ENCODE results near the gene TAF11.
"Not testable (repeated sequence)": the region's sequence is repeated elsewhere in the genome, so short reads cannot be mapped to it uniquely, and the experiment has no call there.

TAF11 gene, protein sequence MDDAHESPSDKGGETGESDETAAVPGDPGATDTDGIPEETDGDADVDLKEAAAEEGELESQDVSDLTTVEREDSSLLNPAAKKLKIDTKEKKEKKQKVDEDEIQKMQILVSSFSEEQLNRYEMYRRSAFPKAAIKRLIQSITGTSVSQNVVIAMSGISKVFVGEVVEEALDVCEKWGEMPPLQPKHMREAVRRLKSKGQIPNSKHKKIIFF

DNA sequence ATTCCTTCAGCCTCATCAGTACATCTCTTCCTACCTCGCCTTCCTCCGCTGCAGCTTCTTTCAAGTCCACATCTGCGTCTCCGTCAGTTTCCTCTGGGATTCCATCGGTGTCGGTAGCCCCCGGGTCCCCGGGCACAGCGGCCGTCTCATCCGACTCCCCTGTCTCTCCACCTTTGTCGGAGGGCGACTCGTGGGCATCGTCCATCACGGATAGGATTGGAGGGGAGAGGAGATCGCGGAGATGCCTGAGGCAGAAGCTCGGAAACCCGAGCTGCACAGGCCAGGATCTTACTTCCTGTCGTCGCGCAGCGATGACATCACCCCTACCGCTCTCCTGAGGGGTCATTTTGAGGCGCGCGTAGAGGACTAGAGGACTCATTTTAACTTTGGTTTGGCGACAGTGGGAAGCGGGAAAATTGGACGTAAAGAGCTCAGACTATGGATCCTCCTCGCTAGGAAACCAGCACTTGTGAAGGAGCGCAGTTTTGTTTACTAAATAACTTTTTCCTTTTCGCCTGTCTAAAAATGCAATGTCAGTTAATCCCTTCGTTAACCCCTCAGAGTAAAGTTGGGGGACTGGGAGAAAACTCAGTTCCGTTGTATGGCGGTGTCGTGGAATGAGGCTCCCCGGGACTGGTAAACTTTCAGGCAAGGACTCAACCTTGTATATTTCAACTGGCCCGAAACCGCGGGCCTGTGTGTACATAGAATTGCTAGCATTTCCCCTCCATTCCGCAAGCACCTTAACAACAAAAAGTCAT lies at the start of gene TAF11:
Gene TAF11, minus strand, starts transcription at position 290 of the 761 bp plus-strand sequence. Its CDS starts 85 bp downstream, at position 205.
- peak; percentile 87 for DNase-seq

DNA sequence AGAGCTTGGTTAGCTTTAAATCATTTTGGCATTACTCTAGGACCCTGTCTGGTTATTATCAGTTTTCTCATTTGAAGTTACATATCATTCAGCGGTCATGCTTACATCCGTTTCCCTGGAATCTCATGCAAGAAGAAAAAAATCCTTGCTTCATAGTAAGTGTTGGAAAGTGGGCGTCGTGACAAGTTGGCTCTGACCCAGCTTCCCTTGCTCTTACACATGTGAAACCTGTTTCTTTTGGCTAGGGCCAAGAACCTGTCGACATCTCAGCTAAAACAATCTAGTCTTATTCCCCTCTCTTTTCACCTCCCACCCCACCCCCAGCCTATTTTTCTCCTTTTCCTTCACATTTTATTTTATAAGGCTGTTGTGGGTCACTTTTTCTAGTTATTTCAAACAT lies 46.7 kb upstream of the TAF11 start:
- no peak for DNase-seq

DNA sequence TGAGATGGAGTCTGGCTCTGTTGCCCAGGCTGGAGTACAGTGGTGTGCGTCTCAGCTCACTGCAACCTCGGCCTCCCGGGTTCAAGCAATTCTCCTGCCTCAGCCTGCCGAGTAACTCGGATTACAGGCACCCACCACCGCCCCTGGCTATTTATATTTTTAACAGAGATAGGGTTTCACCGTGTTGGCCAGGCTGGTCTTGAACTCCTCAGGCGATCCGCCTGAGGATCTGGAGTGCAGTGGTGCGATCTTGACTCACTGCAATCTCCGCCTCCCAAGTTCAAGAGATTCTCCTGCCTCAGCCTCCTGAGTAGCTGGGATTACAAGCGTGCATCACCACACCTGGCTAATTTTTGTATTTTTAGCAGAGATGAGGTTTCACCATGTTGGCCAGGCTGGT lies 44.4 kb upstream of the TAF11 start:
- not testable (repeated sequence) for DNase-seq

DNA sequence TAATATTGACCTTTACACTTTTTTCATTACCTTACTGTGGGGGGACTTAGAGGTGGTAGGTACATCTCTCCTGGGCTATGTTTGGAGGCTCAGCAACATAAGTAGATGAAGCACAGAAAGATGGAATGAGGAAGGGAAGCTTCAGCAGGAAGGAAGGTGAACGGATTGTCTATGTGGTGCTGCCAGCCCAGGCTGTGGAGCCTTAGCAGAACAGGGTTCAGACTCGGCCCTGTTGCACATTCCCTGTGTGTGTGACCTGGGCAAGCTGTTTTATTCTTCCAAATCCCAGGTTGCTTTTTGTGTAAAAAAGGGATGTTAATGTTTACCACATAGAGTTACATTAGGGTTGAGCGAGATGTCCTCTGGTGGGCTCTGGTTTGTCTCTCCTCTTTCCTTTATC lies 42.4 kb upstream of the TAF11 start:
- no peak for DNase-seq

DNA sequence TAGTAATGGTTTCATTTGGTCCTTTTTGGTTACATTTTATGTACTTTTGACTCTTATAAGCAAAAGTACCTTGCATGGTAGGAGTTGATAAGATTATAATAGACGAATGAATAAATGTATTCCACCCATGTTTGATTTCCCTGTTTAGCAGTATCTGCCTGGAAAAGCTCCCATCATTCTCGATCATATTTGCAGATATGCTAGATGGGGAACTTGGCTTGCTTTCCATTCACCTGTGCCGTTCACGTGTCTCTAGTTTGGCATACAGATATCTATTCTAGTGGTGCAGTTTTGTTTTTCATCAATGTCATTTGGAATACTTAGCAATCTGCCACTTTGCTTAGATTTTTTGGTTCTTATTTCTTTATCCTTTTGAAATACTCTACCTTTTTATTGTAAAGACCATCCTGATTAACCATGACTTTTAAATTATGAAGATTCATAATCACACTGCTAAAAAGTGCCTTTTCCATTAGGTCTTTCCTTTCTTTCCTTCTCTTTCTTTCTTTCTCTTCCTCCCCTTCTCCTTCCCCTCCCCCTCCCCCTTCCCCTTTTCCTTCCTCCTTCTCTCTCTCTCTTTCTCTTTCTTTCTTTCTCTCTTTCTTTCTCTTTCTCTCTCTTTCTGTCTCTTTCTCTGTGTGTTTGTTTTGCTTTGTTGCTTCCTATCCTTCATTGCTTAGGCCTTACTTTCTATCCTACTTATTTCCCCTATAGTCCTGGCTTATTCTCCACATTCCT lies 41.6 kb upstream of the TAF11 start:
- no peak for DNase-seq

DNA sequence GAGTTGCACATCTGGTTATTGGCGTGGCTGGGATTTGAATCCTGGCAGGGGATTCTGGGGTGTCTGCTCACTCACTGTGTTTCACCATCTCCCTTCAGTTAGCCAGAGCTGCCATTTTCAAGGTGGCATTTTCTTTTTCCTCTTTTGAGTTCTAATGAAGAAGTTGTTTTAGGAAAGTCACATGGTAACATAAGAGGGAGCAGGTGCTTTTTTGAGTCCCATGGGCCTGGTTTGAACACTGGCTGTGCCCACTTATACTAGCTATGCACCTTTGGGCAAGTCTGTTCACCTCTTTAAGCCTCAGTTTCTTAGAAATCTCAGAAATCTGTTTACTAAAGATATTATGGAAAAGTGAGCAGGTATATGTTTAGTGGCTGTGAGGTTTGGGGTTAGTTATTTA lies 40.9 kb upstream of the TAF11 start:
- no peak for DNase-seq

DNA sequence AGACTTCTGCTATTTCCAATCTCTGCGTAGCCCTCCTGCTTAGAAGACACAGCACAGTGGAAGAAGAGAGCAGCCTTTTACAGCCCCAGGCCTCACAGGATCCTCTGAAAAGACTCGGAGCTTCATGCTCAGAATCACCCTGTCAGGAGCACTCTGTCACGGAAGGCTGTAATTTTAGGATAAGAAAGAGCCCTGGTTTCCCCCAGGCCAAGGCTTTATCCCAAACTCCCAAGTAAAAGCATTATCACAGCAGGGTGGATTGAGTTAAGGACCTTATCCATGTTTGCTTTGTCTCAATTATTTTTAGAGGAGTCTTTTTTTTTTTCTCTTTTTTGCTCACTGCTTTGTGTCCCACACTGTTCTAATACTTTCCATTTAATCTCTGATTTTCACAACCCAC lies 40.4 kb upstream of the TAF11 start:
- DNase-seq = no peak

DNA sequence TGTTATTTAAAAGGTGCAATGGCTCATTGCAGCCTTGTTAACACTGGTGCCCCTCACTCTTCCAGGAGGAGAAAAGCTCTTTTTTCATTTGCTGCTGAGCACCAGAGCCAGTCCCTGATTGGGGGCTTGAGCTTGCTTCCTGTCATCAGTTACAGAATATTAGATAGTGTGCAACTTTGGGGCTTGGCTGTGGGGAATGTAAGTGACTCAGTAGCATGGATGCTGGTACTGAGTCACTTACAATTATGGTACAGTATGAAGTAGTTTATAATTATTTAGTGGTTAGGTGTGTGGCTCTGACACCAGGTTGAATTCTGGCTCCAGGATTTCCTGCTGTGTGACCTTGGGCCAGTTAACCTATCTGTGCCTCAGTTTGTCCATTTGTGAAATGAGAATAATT lies 38.8 kb upstream of the TAF11 start:
- no peak for DNase-seq

DNA sequence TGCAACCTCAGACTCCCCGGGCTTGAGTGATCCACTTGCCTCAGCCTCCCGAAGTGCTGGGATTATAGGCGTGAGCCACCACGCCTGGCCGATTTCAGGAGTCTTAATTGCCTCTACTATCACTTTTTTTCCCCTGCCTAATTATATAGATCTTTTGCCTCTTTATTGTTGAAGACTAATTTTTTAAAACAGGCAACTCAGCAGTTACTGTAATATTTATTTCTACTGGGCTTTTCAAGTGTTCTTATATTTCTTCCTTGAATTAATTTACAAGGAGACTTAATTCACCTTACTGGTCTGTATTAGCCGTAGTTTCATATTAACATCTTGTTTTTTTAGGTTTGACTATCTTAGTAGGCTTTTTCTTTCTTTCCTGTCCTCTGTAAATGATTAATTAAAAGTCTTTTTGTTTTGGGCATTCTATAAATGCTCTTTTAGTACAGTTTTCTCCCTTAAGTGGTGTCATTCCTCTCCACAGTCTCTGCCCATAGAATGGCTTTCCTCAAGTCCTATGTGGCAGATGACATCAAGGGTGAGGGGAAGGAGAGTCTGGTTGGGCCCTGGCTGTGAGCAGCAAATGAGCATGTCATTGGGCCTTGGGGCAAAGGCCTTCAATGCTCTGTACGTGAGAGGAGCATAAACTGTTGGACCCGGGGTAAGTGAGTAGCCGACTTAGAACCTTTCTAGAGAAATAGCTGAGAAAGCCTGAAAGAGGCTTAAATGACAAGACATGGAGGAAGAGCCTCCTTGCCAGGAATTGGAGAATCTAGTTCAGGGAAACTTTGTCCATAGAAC lies 37.2 kb upstream of the TAF11 start:
- no peak for DNase-seq

DNA sequence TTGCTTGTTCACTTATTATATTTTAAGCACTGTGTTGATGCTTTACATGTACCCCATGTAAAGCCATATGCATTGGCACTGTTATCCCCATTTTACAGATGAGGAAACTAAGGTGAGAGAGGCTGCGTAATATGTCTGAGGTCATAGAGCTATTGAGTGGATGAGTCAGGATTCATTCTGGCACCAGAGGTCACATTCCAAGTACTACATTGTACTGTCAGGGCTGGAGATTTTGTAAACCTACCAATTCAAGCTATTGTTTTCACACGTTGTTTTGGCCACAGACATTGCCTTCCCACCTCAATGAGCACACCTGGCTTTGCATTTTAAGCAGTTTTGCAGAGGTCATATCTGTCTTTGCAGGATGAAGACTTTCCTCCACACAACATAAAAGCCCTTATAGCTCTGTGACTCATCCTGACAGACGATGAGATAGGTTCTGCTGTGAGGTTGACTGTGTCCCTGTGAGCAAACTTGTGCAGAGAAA lies 34.4 kb upstream of the TAF11 start:
- no peak for DNase-seq

DNA sequence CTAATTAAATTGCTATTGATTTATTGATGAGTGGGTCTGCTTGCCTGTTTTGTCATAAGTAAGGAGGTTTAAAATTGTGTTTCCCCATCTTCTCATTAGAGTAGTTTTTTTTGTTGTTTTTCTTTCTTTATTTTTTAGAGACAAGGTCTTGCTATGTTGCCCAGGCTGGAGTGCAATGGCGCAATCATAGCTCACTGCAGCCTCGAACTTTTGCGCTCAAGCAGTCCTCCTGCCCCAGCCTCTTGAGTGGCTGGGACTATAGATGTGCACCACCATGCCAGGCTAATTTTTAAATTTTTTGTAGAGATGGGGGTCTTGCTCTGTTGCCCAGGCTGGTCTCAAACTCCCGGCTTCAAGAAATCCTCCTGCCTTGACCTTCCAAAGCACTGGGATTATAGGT lies 32.3 kb upstream of the TAF11 start:
- no peak for DNase-seq

DNA sequence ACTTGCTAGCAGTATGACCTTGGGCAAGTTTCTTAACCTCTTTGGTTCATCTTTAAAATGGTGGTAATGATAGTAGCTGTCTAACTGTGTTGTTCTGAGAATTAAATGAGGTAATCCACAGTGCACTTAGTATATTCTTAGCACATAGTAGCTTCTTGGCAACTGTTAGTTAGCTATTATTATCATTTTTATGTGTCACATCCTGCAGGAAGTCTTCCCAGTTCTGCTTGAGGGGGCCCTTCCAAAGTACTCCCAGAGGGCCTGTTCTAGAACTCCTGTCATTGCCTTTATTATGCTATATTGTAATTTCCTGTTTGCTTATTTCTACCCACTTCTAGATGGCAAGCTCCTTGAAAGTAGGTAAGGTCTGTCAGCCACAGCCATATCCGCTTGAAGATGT lies 31.8 kb upstream of the TAF11 start:
- DNase-seq = peak; percentile 34

DNA sequence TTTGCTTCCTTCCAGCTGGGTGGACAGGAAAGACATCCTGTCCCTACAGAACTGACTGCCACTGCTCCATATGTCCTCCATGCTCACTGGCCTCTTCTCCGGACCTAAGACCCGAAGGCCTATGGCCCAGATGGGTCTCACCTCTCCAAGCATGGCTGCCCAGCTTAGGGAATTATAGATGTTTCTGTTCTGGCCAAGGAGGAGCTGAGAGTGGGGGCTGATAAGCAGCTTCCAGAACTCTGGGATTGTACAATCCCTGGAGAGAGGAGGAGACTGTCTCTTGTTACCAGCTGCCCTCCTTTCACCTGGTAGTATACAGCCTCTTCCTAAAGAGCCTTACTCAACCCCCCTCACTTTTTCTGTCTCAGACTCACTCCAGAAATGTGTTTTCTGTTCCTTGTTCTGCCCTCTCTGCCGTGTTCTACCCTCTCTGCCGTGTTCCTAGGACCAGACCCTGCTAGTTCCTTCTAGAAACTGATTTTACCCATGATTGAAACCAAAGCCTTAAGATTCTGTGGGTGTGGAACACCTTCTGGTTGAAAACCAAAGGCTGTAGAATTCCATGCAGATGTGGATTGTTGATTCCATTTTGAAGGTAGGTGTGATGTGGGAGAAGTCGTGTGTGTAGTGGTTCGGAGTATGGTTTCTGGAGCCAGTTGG lies 29.9 kb upstream of the TAF11 start:
- peak; percentile 42 for DNase-seq

DNA sequence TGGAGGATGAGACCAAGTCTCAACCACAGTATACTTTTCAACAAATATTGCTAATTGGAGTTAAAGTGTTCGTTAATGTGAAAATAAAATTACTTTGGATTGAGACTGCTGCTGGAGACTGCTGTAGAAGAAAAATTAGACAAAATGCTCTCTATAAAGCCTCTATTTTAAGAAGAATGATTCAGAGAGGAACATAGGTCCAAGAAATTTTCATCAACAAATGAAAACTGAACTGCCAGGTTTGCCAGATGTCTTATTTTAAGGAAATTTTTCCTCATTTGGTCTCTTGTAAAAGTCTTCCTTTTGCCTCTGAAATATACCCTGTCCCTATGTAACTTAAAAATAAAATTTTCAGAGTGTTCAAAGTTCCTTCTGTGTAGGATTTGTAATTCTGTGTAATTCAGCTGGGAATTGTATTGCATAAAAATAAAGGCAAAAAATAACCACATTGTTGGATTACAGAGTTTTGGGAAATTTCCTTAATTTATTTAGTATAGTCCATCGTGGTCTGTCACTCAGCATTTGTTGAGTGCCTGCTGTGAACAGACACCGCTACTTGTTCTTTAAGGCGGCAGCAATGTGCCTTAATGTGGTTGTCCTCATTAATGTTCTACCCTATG lies 28.6 kb upstream of the TAF11 start:
- DNase-seq = no peak

DNA sequence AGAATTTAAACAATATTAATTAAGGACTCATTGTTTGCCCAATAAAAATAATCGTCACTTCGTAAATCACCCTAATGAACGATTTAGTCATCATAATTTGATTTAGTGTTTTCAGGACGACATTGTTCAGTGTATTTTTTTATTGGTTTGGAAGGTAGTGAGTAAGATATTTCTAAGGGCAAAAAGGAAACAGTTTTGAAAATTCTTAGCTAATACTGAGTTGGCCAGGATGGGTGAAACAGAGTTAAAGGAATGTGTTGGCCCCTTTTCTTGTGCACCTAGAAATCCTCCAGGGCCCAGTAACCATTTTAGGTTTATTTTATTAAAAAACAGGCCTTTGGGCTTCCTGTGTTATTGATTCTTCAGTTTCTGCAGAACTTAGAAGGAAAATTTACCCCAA lies 26.5 kb upstream of the TAF11 start:
- no peak for DNase-seq

DNA sequence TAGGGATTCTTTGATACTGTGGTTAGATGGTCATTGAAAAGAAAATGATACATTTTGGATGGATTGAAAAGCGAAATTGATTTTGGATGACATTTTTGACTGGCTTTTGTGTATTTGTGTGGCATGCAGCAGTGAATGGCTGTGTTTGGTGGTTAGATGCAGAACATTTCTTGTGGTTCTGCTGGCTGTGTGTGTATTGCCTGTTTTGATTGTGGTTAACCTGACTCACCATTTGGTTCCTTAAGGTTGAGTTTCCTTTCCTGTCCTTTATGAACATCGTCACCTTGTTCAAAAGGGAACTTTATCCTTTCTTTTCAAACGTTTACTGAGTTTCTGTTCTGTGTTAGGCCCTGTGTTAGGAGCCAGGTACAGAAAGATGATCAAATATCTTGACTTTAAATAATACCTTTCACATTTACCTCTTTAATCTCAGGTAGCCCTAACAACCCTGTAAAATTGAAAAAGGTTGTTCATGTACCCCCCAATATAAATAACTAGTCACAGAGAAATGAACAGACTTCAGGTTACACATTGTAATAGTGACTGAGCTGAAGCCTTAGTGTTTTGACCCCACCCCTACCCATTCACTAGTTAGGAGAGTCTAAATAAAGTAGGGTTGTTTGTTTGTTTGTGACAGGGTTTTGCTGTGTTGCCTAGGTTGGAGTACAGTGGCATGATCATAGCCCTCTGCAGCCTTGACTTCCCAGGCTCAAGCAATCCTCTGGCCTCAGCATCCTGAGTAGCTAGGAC lies 25.0 kb upstream of the TAF11 start:
- peak; percentile 52 for DNase-seq

DNA sequence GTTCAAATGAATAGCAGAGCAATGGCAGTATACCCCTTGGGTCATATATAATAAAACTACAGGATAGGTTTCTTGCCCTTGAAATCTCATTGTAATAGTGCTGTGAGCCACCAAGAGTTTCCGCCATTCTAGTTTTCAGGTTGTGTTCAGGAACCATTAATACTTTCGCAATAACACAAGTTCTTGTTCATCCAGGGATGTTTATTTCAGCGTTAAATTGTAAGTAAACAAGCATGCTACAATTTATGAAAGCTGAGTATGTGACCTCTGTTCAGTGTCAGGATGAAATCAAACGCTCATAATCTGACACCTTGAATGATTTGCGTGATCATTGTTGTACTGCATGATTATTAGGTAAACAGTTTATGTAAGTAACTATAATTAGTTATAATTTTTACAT lies 24.0 kb upstream of the TAF11 start:
- no peak for DNase-seq

DNA sequence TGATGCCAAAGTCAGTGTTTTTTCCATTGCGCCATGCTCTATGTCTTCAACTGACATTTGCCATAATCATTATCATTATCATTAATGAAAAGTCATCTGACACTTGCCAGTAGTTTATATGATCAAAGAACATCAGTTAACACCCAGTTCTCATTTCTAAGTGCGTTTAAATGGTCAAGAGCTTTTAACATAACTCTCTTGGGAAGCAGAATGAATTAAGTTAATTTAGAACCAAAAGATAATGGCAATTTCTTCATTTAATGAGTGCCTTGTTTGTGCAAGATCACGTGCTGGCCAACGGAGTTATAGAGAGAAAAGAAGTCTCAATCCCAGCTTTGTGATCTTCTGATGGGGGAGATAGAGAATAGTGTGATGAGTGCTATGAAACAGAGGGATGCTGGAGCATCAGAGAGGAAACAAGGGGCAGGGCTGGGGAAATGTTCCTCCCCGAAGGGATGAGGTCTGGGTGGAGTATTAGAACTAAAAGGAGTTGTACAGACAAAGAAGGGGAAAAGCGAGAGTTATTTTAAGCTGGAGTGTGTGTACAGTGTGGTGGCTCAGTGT lies 21.6 kb upstream of the TAF11 start:
- no peak for DNase-seq

DNA sequence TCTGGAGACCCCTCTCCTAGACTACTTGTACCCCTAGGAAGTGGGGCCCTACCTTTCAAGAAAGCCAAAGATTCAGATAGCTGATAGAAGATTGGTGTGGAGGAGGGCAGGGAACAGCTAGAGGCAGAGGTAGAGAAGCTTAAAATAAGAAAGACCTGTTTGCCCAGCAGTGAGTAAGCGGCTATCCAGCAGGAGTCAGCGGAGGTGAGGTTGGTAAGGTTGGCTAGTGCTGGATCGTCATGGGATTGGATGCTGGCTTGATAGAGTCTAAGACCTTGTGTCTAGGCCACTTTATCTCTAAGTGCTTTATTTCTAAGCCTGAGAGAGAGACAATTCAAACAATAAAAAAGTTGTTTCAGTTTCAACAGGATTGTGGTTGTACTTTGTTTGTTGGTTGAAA lies 20.4 kb upstream of the TAF11 start:
- no peak for DNase-seq

DNA sequence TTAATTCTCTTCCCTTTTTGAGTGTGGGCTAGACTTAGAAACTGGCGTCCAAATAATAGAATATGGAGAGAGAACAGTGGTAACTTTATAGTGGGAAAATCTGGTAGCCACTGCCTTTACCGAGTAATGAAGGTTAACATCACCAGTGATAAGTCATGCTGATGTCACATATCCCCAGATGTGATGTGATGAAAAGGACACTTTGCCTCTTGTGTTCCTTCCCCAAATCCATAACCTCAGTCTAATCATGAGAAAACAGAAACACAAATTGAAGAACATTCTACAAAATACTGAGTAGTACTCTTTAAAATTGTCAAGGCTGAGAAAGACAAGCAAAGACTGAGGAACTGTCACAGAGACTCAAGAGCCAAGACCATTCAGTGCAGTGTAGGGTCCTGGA lies 19.0 kb upstream of the TAF11 start:
- peak; percentile 13 for DNase-seq
